Measurements from ENCODE around the gene NELL1. TPM values are rescaled to one million over a fixed set of nuclear protein-coding genes. Genes with fewer than 3 reads are reported as not detected.

The NELL1 gene
- total and polyA plus RNA-seq, 7 donors = 0.01 TPM; not detected in 6

- 25 to 40% (median 25%) methylated on average over 2 of the region's 2 CpGs for WGBS, 3 donors
- peak; percentile 23 to 53 for DNase-seq
- Histone ChIP-seq H3K27me3 (ENCODE audit: insufficient read depth in 3 of 3, low read length in 2 of 3) (no peaks in the 10 kb centered on the region), H3K36me3 (ENCODE audit: insufficient read depth in 1 of 2, low read depth in 1 of 2) (no peaks in the 10 kb centered on the region), H3K4me1 (no peaks in the 10 kb centered on the region), H3K4me3 (no peak overlapping the region), H3K27ac (no peak overlapping the region), H3K9me3 (no peaks in the 10 kb centered on the region)
- ATAC-seq = no peak
- intact Hi-C loops (cut with DNase I) = loop anchor here in 1 of 2 donors (10.0 kb wide), 1 partner anchor 623 kb away; no protein-coding TSS in a partner anchor
- peak; percentile 28 for TF ChIP-seq CTCF (IDR thresholded peaks at IDR 0.05)
Observed at GRCh38 chr11:21511835-21512440, 842.6 kb downstream of the NELL1 start.

GRCh38 chr11:21514316-21514715, 844.9 kb downstream of the NELL1 start:
- no peak overlapping the region for H3K27ac ChIP-seq
- TF ChIP-seq CTCF (IDR thresholded peaks at IDR 0.05) = peak; percentile 13
- intact Hi-C loops (cut with DNase I) = loop anchor here in 1 of 2 donors (10.0 kb wide), 1 partner anchor 620 kb away; no protein-coding TSS in a partner anchor
- H3K4me1 ChIP-seq = no peaks in the 10 kb centered on the region
- H3K27me3 ChIP-seq (ENCODE audit: insufficient read depth in 3 of 3, low read length in 2 of 3) = no peaks in the 10 kb centered on the region
- no peaks in the 10 kb centered on the region for H3K9me3 ChIP-seq
- WGBS, 3 donors = 24 to 31% (median 24%) methylated on average over 3 of the region's 3 CpGs
- no peaks in the 10 kb centered on the region for H3K36me3 ChIP-seq (ENCODE audit: insufficient read depth in 1 of 2, low read depth in 1 of 2)
- DNase-seq (no peak), ATAC-seq (no peak)
- no peak overlapping the region for H3K4me3 ChIP-seq

- no peak for ATAC-seq
- no peak for DNase-seq
- intact Hi-C loops (cut with DNase I) = no loop called here
- no peak for TF ChIP-seq CTCF (IDR thresholded peaks at IDR 0.05)
- Histone ChIP-seq H3K36me3 (ENCODE audit: insufficient read depth in 1 of 2, low read depth in 1 of 2) (no peaks in the 10 kb centered on the region), H3K4me3 (no peak overlapping the region), H3K27ac (no peak overlapping the region), H3K9me3 (no peaks in the 10 kb centered on the region), H3K4me1 (no peaks in the 10 kb centered on the region), H3K27me3 (ENCODE audit: insufficient read depth in 3 of 3, low read length in 2 of 3) (no peaks in the 10 kb centered on the region)
- 85 to 90% (median 88%) methylated on average over 1 of the region's 1 CpG for WGBS, 3 donors
Observed at GRCh38 chr11:21520244-21520643, 850.9 kb downstream of the NELL1 start.

GRCh38 chr11:21529187-21529586, 859.8 kb downstream of the NELL1 start:
- no peaks in the 10 kb centered on the region for H3K27me3 ChIP-seq (ENCODE audit: insufficient read depth in 3 of 3, low read length in 2 of 3)
- no peak for DNase-seq
- WGBS, 3 donors = 51 to 59% (median 57%) methylated on average over 1 of the region's 1 CpG
- no peaks in the 10 kb centered on the region for H3K4me1 ChIP-seq
- no peak for TF ChIP-seq CTCF (IDR thresholded peaks at IDR 0.05)
- H3K36me3 ChIP-seq (ENCODE audit: insufficient read depth in 1 of 2, low read depth in 1 of 2) = no peaks in the 10 kb centered on the region
- H3K9me3 ChIP-seq = no peaks in the 10 kb centered on the region
- ATAC-seq = no peak
- H3K27ac ChIP-seq = no peak overlapping the region
- intact Hi-C loops (cut with DNase I) = no loop called here
- no peak overlapping the region for H3K4me3 ChIP-seq

GRCh38 chr11:21534288-21534687, 864.9 kb downstream of the NELL1 start:
- Histone ChIP-seq H3K27me3 (ENCODE audit: insufficient read depth in 3 of 3, low read length in 2 of 3) (no peaks in the 10 kb centered on the region), H3K27ac (no peak overlapping the region), H3K4me3 (no peak overlapping the region), H3K4me1 (no peaks in the 10 kb centered on the region), H3K36me3 (ENCODE audit: insufficient read depth in 1 of 2, low read depth in 1 of 2) (no peaks in the 10 kb centered on the region), H3K9me3 (no peaks in the 10 kb centered on the region)
- ATAC-seq = no peak
- 72 to 81% (median 81%) methylated on average over 5 of the region's 5 CpGs for WGBS, 3 donors
- TF ChIP-seq CTCF (IDR thresholded peaks at IDR 0.05) = no peak
- no peak for DNase-seq
- intact Hi-C loops (cut with DNase I) = no loop called here

Measured in psoas muscle (tissue), 8 donors.